GM19193 (cell line): ENCODE data around the gene SLC25A45.

ENCODE experiments used
- POLR2A ChIP-seq: IDR thresholded peaks from 4 replicates; pipeline ENCODE4 v1.6.1; 2011; ENCODE audit not compliant: insufficient read depth, insufficient read length; ENCODE audit errors: extremely low read depth

SLC25A45 gene

DNA sequence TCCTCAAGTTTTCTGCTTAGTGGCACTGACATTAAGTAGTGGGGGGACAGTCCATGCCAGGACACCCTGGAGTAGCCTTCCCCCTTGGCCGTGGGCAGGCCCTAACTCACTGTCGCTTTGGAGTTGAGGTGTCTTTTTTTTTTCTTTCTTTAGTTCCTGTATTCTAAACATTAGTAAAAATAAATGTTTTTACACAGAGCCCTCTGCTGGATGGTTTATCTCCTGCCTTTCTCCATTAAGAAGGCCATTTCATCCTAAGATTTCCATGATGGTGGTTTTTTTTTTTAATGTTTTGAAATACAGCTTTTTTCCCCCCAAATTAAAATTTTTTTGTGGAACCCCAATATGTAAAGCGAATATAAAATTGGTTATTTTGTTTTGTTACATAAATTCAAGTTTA, 29.7 kb downstream of the SLC25A45 start:
- TF ChIP-seq POLR2A, result no peak

DNA sequence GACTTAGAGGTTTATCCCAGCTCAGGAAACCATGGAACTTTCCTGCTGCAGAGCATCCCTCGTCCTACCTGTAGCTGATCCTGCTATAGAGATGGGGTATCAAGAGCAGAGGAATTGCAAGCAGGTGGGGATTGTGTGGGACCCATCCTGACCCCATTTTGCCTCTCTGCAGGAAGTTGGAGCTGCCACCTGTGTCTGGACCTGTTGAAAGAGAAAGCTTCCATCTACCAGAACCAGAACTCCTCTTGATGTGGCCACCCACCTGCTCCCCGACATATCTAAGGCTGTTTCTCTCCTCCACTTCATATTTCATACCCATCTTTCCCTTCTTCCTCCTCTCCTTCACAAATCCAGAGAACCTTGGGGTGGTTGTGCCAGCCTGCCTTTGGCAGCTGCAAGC, 30.9 kb downstream of the SLC25A45 start:
- no peak for TF ChIP-seq POLR2A

DNA sequence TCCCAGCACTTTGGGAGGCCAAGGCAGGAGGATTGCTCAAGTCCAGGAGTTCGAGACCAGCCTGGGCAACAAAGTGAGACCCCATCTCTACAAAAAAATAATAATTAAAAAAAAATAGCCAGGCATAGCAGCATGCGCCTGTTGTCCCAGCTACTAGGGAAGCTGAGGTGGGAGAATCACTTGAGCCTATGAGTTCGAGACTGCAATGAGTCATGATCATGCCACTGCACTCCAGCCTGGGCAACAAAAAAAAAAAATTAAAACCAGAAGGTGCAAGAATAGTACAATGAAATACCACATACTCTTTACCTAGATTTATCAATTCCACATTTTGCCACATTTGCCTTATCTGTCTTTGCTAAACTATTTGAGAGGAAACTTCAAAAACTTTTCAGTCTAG, 40.6 kb downstream of the SLC25A45 start:
- TF ChIP-seq POLR2A, result no peak

DNA sequence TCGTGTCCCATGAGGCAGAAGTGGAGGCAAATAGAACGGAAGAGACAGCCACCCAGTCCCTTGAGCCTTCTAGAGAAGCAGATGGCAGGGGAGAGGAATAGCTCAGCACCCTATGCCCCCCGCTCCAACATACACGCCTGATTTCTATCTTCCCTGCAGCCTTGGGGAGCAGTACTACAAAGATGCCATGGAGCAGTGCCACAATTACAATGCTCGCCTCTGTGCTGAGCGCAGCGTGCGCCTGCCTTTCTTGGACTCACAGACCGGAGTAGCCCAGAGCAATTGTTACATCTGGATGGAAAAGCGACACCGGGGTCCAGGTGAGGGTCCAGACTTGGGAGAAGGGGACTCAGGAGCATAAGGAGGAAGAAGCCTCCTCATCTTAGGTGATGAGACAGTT, 42.2 kb downstream of the SLC25A45 start:
- no peak for TF ChIP-seq POLR2A

DNA sequence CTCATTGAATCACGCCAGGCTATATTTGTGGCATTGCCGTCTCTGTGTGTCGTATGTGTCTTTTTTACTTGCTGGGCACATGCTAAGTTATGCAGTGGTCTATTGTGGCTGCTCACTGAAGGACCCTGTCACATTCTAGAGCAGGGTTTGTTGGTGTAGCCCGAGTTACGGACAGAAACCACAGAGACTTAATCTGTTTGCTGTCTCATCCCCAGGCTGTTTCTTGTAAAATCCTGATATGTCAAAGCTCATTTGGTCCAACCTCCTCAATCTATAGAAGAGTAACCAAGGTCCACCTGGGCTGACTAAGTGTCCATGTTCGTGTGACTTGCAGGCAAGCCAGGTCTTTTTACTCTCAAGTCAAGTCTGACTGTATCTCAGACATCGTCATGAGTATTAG, 43.8 kb downstream of the SLC25A45 start:
- TF ChIP-seq POLR2A, result no peak

DNA sequence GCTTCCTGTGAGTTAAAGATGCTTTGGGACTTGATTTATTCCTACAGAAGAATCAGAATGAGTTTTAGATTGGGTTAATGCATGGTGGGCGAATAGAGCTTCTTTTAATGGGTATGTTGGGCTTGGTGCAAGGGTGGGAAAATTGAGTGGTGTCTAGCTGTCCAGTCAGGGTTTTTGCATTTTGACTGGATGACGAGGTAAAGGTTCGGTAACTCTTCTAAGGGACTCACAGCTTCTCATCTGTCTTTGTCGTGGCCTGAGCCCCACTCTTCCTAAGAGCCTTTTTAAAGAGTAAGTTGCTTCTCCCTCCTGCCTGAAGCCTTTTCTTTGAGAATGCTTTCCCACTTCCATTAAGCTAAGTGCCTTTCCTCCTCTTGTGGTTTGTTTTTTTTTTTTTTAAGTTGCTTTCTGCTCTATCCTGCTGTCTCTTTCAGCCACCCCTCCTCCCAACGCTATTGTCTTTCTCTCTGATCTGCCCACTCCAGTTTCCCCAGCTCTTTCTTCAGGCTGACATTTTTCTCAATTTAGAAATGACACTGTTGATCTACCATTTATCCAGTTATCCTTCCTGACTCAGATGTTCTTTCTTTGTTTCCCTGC, 47.6 kb downstream of the SLC25A45 start:
- no peak for TF ChIP-seq POLR2A

DNA sequence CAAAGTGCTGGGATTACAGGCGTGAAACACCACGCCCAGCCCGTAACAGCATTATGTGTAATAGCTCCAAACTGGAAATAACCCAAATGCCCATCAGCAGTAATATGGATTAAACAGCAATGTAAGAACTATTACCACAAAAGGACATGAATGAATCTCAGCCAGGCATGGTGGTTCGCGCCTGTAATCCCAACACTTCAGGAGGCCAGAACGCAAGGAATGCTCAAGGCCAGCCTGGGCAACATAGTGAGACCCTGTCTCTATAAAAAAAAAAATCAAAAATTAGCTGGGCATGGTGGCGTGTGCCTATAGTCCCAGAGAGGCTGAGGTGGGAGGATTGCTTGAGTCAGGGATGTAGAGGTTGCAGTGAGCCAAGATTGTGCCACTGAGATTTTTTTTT, 51.9 kb downstream of the SLC25A45 start:
- TF ChIP-seq POLR2A, result no peak

DNA sequence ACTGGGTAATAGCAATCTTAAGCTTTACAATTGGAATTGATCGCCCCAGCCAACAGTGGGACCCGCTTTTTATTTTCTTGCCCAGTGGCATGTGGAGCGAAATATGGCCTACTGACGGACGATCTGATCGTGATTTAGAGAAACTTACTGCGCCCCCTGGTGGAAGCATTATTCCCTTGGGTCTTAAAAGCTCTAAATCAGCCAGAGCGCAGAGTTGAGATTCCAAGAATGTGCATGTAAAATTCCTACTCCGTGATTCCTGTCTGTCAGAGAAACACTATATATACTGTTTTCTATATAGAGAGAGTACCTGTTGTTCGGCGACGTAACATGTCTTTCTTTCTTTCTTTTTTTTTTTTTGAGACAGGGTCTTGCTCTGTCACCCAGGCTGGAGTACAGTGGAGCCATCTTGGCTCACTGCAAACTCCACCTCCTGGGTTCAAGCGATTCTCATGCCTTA, 52.5 kb downstream of the SLC25A45 start:
- TF ChIP-seq POLR2A, result no peak

DNA sequence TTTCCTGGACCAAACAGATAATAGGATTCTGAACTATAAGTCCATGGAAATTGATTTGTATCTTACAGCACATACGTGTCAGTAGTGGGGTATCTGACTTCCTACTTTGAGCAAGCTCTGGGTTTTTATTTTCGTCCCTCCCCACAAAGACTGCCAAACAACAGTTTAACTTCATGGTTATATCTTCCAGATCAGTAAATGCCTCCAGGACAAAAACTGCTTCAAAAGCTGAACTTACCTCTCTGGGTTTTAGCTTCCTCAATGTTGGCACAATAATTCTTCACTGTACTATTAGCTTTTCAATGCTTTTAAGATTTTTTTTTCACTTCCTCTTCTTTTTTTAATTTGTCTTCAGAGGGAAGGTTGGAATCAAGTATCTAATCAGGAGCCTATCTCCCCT, 53.0 kb downstream of the SLC25A45 start:
- no peak for TF ChIP-seq POLR2A

DNA sequence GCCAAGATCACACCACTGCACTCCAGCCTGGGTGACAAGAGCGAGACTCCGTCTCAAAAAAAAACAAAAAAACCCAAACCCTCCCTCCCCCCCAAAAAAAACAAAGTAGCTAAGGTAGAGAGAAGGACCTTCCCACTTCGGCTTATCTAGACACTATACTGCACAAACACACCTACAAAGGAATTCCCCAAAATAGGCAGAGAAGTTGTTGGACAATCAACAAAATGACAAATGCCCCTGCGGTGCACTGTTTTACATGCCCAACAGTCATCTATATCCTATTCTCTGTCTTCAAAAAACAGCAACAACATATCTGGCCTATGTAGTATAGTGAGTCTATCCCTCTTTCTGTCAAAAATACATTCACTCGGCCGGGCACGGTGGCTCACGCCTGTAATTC, 55.4 kb downstream of the SLC25A45 start:
- TF ChIP-seq POLR2A, result no peak

DNA sequence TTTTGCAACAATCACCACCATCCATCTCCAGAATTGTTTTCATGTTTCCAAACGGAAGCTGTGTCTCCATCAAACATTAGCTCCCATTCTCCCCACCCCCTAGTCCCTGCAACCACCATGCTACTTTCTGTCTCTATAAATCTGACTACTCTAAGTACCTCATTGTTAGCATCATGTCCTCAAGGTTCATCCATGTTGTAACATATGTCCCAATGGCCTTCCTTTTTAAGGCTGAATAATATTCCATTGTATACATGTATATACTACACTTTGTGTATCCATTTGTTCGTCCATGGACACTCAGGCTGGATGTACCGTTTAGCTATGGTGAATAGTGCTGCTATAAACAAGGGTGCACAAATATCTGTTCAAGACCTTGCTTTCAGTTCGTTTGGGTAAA, 57.0 kb downstream of the SLC25A45 start:
- TF ChIP-seq POLR2A, result no peak
